SU-DHL-6 (cell line): Measurements from ENCODE around the gene LTBP1.
A peak's percentile ranks its signal among the peaks of the same experiment; 100 is the strongest.

ENCODE experiments used
- H2AFZ ChIP-seq: fragments of 200-600 bp; sonication (generic); 2 replicates; pipeline ENCODE4 v1.6.1; 2014; ENCODE audit warnings: low read depth, mild to moderate bottlenecking, moderate library complexity, mixed read lengths, antibody characterized with exemption, low read length; ENCODE audit not compliant: severe bottlenecking
- H3F3A ChIP-seq: fragments of 200-600 bp; shearing (Covaris generic); 2 replicates; pipeline ENCODE4 v1.6.0; 2016; ENCODE audit warnings: antibody characterized with exemption, mild to moderate bottlenecking; ENCODE audit not compliant: insufficient read depth
- H3K27ac ChIP-seq: fragments of 200-600 bp; sonication (generic); 2 replicates; pipeline ENCODE4 v1.5.1; 2016; ENCODE audit warnings: low read depth, mild to moderate bottlenecking, low read length, moderate library complexity, mixed read lengths
- H3K27me3 ChIP-seq: fragments of 200-600 bp; sonication (generic), shearing (Covaris generic); 2 replicates; pipeline ENCODE4 v1.6.0; 2014; ENCODE audit warnings: mild to moderate bottlenecking, low read length
- H3K36me3 ChIP-seq: fragments of 200-600 bp; sonication (generic); 2 replicates; pipeline ENCODE4 v1.6.1; 2014; ENCODE audit warnings: mild to moderate bottlenecking, low read length, mixed read lengths
- H3K4me2 ChIP-seq: fragments of 300-600, 200-600 bp; shearing (Covaris generic), sonication (generic); 2 replicates; pipeline ENCODE4 v1.6.0; 2014; ENCODE audit warnings: low read length, low read depth, mild to moderate bottlenecking; ENCODE audit not compliant: poor library complexity, severe bottlenecking
- H3K4me3 ChIP-seq: fragments of 200-600 bp; sonication (generic); 2 replicates; pipeline ENCODE4 v1.5.1; 2014; ENCODE audit warnings: antibody characterized with exemption, low read length, mild to moderate bottlenecking, mixed read lengths; ENCODE audit not compliant: insufficient read depth, poor library complexity, severe bottlenecking
- H3K79me2 ChIP-seq: fragments of 200-600 bp; sonication (generic); 2 replicates; pipeline ENCODE4 v1.6.1; 2014; ENCODE audit warnings: mild to moderate bottlenecking, low read length, moderate library complexity; ENCODE audit not compliant: insufficient read depth
- H3K9ac ChIP-seq: fragments of 200-600 bp; sonication (generic); 2 replicates; pipeline ENCODE4 v1.7.0; 2014; ENCODE audit warnings: mild to moderate bottlenecking, low read length
- H3K9me2 ChIP-seq: fragments of 200-600 bp; sonication (generic); replicated peaks from 2 replicates; pipeline ENCODE4 v1.6.1; 2014; ENCODE audit warnings: low read length; ENCODE audit not compliant: insufficient read depth
- H3K9me3 ChIP-seq: fragments of 200-600 bp; sonication (generic); 2 replicates; pipeline ENCODE4 v1.6.1; 2014; ENCODE audit warnings: low read length, mixed read lengths; ENCODE audit not compliant: insufficient read depth
- H4K20me1 ChIP-seq: fragments of 200-600 bp; sonication (generic); 2 replicates; pipeline ENCODE4 v1.6.1; 2014; ENCODE audit warnings: low read depth, mild to moderate bottlenecking, antibody characterized with exemption, low read length, moderate library complexity, mixed read lengths
- EZH2phosphoT487 ChIP-seq: fragments of 200-600 bp; sonication (generic), shearing (Covaris generic); conservative IDR thresholded peaks from 2 replicates; pipeline ENCODE4 v1.6.1; 2018; ENCODE audit warnings: mild to moderate bottlenecking, antibody characterized with exemption, low read length, moderate library complexity, mixed read lengths
- TF ChIP-seq, protein P1 (sequence below): fragments of 200-600 bp; sonication (generic); IDR thresholded peaks from one replicate; pipeline ENCODE4 v1.5.1; 2017; ENCODE audit warnings: antibody characterized with exemption, mild to moderate bottlenecking, low read length, moderate library complexity; ENCODE audit not compliant: insufficient read depth, poor library complexity, severe bottlenecking

LTBP1 gene

DNA sequence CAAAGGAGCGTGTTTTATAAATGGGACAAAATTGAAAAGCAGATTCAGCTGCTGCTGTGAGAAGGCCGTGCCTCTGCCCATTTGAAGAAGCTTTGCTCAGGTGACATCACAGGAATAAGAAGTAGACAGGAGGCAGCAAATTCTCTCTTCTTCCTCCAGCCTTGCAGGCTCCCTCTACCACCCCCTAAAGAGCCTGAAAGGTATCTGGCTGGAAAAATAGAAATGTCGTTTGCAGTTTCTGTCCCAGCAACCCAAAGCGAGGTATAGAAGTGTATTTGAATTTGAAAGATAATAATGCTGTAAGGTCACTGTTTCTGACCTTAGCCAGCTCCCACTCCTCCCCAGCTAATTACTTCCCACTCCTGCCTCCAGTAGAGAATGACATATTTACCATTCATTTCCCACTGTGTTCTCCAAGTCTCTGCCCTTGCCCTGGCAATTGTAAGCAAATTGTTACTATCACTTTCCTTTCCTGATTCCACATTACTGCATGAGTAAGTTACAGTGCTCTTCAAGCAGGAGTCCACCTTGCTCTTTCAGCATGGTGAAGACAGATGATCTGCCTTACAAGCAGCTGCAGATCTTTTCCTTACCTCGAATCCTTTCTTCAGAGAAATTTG lies 472.9 kb downstream of the LTBP1 start:
- H3K9me3 ChIP-seq, result no peaks in the 10 kb centered on the region
- H3K36me3 ChIP-seq, result no peaks in the 10 kb centered on the region
- H3K4me2 ChIP-seq, result no peak overlapping the region
- peak overlapping the region; percentile 11 for H2AFZ ChIP-seq
- no peak overlapping the region for H3K4me3 ChIP-seq
- no peaks in the 10 kb centered on the region for H3K9me2 ChIP-seq
- H3K27me3 ChIP-seq, result no peaks in the 10 kb centered on the region
- TF ChIP-seq, protein P1, sequence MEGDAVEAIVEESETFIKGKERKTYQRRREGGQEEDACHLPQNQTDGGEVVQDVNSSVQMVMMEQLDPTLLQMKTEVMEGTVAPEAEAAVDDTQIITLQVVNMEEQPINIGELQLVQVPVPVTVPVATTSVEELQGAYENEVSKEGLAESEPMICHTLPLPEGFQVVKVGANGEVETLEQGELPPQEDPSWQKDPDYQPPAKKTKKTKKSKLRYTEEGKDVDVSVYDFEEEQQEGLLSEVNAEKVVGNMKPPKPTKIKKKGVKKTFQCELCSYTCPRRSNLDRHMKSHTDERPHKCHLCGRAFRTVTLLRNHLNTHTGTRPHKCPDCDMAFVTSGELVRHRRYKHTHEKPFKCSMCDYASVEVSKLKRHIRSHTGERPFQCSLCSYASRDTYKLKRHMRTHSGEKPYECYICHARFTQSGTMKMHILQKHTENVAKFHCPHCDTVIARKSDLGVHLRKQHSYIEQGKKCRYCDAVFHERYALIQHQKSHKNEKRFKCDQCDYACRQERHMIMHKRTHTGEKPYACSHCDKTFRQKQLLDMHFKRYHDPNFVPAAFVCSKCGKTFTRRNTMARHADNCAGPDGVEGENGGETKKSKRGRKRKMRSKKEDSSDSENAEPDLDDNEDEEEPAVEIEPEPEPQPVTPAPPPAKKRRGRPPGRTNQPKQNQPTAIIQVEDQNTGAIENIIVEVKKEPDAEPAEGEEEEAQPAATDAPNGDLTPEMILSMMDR, result no peak
- no peak for TF ChIP-seq EZH2phosphoT487
- no peaks in the 10 kb centered on the region for H3F3A ChIP-seq
- H3K9ac ChIP-seq, result no peak overlapping the region
- no peaks in the 10 kb centered on the region for H4K20me1 ChIP-seq
- H3K79me2 ChIP-seq, result no peaks in the 10 kb centered on the region
- H3K27ac ChIP-seq, result no peak overlapping the region

DNA sequence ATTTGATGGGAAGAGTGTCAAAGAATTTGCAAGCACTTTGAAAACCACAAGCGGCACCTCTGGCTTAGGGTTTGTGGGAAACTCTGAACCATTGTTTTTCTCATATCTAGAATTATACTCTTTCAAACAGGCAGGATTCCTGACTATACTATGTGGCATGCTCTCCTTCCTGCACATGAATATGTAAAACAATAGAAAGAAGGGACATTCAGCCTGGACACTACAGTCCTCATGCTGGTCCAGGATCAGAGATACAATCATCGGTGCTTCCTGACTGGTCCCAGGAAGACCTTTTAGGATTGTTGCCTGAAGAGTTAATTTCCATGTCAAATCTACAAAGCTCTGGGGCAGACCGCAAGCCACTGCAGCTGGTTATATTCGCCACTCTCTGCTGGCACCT lies 474.0 kb downstream of the LTBP1 start:
- H2AFZ ChIP-seq, result no peak overlapping the region
- H3K9ac ChIP-seq, result no peak overlapping the region
- no peak overlapping the region for H3K4me2 ChIP-seq
- H3K79me2 ChIP-seq, result no peaks in the 10 kb centered on the region
- no peaks in the 10 kb centered on the region for H3K9me2 ChIP-seq
- no peak for TF ChIP-seq EZH2phosphoT487
- TF ChIP-seq, protein P1, result no peak
- no peaks in the 10 kb centered on the region for H3K9me3 ChIP-seq
- no peak overlapping the region for H3K27ac ChIP-seq
- no peaks in the 10 kb centered on the region for H3K36me3 ChIP-seq
- no peaks in the 10 kb centered on the region for H3K27me3 ChIP-seq
- no peaks in the 10 kb centered on the region for H4K20me1 ChIP-seq
- no peaks in the 10 kb centered on the region for H3F3A ChIP-seq
- H3K4me3 ChIP-seq, result no peak overlapping the region

DNA sequence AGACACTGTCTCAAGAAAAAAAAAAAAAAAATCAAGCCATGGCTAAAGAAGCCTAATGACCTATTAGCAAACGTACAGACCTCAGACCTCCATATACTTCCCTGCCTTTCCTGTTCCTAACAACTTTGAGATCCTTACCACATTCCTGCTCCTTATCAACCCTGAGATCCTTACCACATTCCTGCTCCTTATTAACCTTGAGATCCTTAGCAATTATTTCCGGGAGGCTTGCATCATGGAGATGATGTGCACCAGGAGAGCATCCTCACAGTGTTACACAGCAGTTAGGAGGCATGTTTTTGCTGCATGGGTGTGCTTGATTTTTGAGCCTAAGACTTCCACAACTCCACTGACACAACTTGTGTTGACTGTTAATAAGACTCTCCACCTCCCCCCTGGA lies 475.1 kb downstream of the LTBP1 start:
- H3K27me3 ChIP-seq, result no peaks in the 10 kb centered on the region
- H2AFZ ChIP-seq, result no peak overlapping the region
- H3K27ac ChIP-seq, result no peak overlapping the region
- H3K9me3 ChIP-seq, result no peaks in the 10 kb centered on the region
- no peaks in the 10 kb centered on the region for H3K79me2 ChIP-seq
- H4K20me1 ChIP-seq, result no peaks in the 10 kb centered on the region
- no peak overlapping the region for H3K4me2 ChIP-seq
- TF ChIP-seq EZH2phosphoT487, result no peak
- TF ChIP-seq, protein P1, result no peak
- H3K4me3 ChIP-seq, result no peak overlapping the region
- no peaks in the 10 kb centered on the region for H3K9me2 ChIP-seq
- H3K36me3 ChIP-seq, result no peaks in the 10 kb centered on the region
- no peaks in the 10 kb centered on the region for H3F3A ChIP-seq
- no peak overlapping the region for H3K9ac ChIP-seq
